Gastrocnemius medialis (tissue), 4 donors: ENCODE data around the gene RASSF8. TPM values are rescaled to one million over a fixed set of nuclear protein-coding genes. Genes with fewer than 3 reads are reported as not detected.

Experiments
- ATAC-seq, 2 donors: fragments of 150-250 bp; one replicate each; pipeline ENCODE4 v1.9.1; 2016
- DNase-seq, 2 donors: peaks; one replicate each; pipeline ENCODE4 v3.0.0-alpha.2; 2019
- H3K27ac ChIP-seq, 4 donors: fragments of 200-600 bp; sonication (generic); 1 replicate in 1 of 4; 2 replicates in 3 of 4; pipeline ENCODE4 v1.5.1; 2016 to 2018; ENCODE audit warnings: mild to moderate bottlenecking in 2 of 4, moderate library complexity in 1 of 4
- H3K27me3 ChIP-seq, 3 donors: fragments of 200-600 bp; sonication (generic) in 2 of 3; 1 replicate in 1 of 3; 2 replicates in 2 of 3; pipeline versions ENCODE4 v1.5.1 to v1.6.0; 2016 to 2019; ENCODE audit warnings: mild to moderate bottlenecking in 1 of 3, moderate library complexity in 1 of 3
- H3K36me3 ChIP-seq, 2 donors: fragments of 200-600 bp; sonication (generic) in 1 of 2; one replicate each; pipeline ENCODE4 v1.5.1; 2017 to 2018
- H3K4me1 ChIP-seq, 2 donors: fragments of 200-600 bp; sonication (generic) in 1 of 2; one replicate each; pipeline ENCODE4 v1.5.1; 2016 to 2017; ENCODE audit warnings: mild to moderate bottlenecking in 2 of 2
- H3K4me3 ChIP-seq, 4 donors: fragments of 200-600 bp; sonication (generic) in 3 of 4; 1 replicate in 1 of 4; 2 replicates in 3 of 4; pipeline ENCODE4 v1.5.1; 2016 to 2019; ENCODE audit warnings: mild to moderate bottlenecking in 2 of 4
- H3K9me3 ChIP-seq, 3 donors: fragments of 200-600 bp; sonication (generic) in 2 of 3; 1 replicate in 1 of 3; 2 replicates in 2 of 3; pipeline ENCODE4 v1.5.1; 2016 to 2019
- CTCF ChIP-seq, 5 experiments: fragments of 450-650 bp in 3 of 5; fragments of 200-600 bp in 2 of 5; sonication (generic) in 2 of 5; IDR thresholded peaks in 4 of 5; conservative IDR thresholded peaks in 1 of 5; 1 replicate in 4 of 5; 2 replicates in 1 of 5; pipeline ENCODE4 v1.5.1; 2016 to 2019; ENCODE audit warnings: antibody characterized with exemption in 5 of 5, mild to moderate bottlenecking in 3 of 5, moderate library complexity in 3 of 5
- POLR2A ChIP-seq, 2 donors: fragments of 450-650 bp; IDR thresholded peaks; one replicate each; pipeline ENCODE4 v1.6.1; 2017; ENCODE audit warnings: antibody characterized with exemption in 2 of 2, mild to moderate bottlenecking in 2 of 2, moderate library complexity in 2 of 2
- in situ Hi-C, 4 donors: fragments of 200-750 bp; cut with MboI; loops; one replicate each; pipeline versions ENCODE4 v1.15.0 to v1.8.0; 2017; ENCODE audit warnings: low sequenced_read_pairs in 4 of 4
- intact Hi-C: fragments of 100-400 bp; cut with DNase I; formaldehyde crosslinking; loops from one replicate; pipeline ENCODE4 v1.15.1; 2023; ENCODE audit warnings: low total_unique reads
- total RNA-seq, 4 donors: library from RNA; depleted of rRNA; stranded (reverse); fragments of >200 nt; gene quantifications; one replicate each; pipeline versions ENCODE4 v1.1.0 to v1.2.3, GENCODE V29; 2016

The RASSF8 gene
- total RNA-seq, 4 donors from 2014 or later, result 23.6 to 36.8 (median 28.0) TPM

- no peak for ATAC-seq
- no peak for DNase-seq
- Histone ChIP-seq H3K4me3 (no peak overlapping the region), H3K27me3 (no peaks in the 10 kb centered on the region), H3K9me3 (no peaks in the 10 kb centered on the region), H3K36me3 (no peaks in the 10 kb centered on the region), H3K4me1 (peaks cover 11 to 16% of the 10 kb centered on the region in 2 donors), H3K27ac (peak overlapping the region in 3 of 4 donors; percentile 14 to 97 (median 77))
- in situ Hi-C loops (no loop called here), intact Hi-C loops (loop anchor here (10.0 kb wide), 1 partner anchor 846 kb away; the partner anchor contains the start of gene KRAS)
- no peak for TF ChIP-seq POLR2A (IDR thresholded peaks at IDR 0.05)
- no peak for TF ChIP-seq CTCF (IDR thresholded peaks at IDR 0.05 in 4 of 5, conservative IDR thresholded peaks at IDR 0.05 in 1 of 5)
Observed at GRCh38 chr12:26100666-26101349, 142.3 kb downstream of the RASSF8 start.

DNA sequence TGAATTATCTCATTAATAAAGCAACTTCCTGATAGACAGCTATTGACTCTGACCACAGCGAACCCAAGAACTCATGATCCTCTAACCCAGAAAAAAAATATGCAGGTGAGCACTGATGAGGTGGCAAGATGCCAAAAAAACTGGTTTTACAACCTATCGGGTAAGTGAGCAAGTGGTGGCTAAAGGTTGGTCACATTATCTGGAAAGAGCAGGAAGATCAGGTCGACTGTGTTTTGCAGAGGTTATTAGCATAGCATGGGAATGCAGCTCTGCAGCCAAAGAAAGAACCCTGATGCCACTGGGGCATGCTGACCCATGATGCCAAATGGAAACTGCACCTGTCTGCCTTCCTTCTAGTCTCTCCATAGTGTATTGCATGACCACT, 142.9 kb downstream of the RASSF8 start:
- intact Hi-C loops (loop anchor here (10.0 kb wide), 1 partner anchor 847 kb away; the partner anchor contains the start of gene KRAS), in situ Hi-C loops (no loop called here)
- no peaks in the 10 kb centered on the region for H3K27me3 ChIP-seq
- peaks cover 16 to 22% of the 10 kb centered on the region in 2 donors for H3K4me1 ChIP-seq
- DNase-seq, result no peak
- peak overlapping the region in 3 of 4 donors; percentile 77 to 97 (median 95) for H3K27ac ChIP-seq
- no peak for ATAC-seq
- no peaks in the 10 kb centered on the region for H3K36me3 ChIP-seq
- H3K4me3 ChIP-seq, result no peak overlapping the region
- no peaks in the 10 kb centered on the region for H3K9me3 ChIP-seq
- TF ChIP-seq POLR2A (IDR thresholded peaks at IDR 0.05) (no peak), CTCF (IDR thresholded peaks at IDR 0.05 in 4 of 5, conservative IDR thresholded peaks at IDR 0.05 in 1 of 5) (no peak)

DNA sequence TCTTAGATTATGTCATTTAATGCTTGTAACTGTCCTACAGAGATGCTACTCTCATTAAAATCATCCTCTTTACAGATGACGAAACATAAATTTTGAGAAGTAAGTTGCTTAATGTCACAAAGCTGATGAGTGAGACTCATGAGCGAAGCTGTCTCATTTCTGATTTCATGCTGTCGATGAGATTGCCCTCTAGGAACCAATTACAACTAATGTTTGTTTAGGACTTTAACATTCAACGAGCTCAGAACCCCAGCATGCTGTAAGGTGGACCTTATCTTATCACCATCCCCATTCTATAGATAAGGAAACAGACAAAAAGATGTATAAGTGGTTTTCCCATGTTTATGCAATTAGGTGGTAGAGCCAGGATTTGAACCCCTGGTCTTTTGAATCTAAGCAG, 143.3 kb downstream of the RASSF8 start:
- no peaks in the 10 kb centered on the region for H3K27me3 ChIP-seq
- H3K36me3 ChIP-seq, result no peaks in the 10 kb centered on the region
- no peak overlapping the region for H3K4me3 ChIP-seq
- no peaks in the 10 kb centered on the region for H3K9me3 ChIP-seq
- TF ChIP-seq POLR2A (IDR thresholded peaks at IDR 0.05) (no peak), CTCF (IDR thresholded peaks at IDR 0.05 in 4 of 5, conservative IDR thresholded peaks at IDR 0.05 in 1 of 5) (no peak)
- intact Hi-C loops (loop anchor here (10.0 kb wide), 1 partner anchor 847 kb away; the partner anchor contains the start of gene KRAS), in situ Hi-C loops (no loop called here)
- peaks cover 17 to 26% of the 10 kb centered on the region in 2 donors for H3K4me1 ChIP-seq
- no peak for DNase-seq
- peak overlapping the region in 3 of 4 donors; percentile 77 to 97 (median 95) for H3K27ac ChIP-seq
- no peak for ATAC-seq

DNA sequence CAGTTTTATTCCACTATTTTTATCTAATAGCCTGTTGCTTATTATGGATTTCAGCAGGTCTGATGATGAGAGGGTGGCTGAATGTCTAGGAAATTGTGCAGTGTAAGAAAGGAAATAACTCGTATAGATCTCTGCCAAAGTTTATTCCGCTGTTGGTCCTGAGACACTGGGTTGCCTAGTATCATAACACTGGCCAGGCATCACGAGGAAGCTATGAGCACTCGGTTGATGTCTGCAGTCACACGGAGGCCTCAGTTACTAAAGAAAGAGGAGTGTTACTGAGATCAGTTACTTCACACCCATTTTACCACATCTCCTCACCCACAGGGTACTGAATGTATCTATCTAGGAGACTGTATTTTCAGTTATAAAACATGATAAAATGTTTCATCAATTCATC, 144.5 kb downstream of the RASSF8 start:
- peak; percentile 21 to 39 for TF ChIP-seq POLR2A (IDR thresholded peaks at IDR 0.05)
- TF ChIP-seq CTCF (IDR thresholded peaks at IDR 0.05 in 4 of 5, conservative IDR thresholded peaks at IDR 0.05 in 1 of 5), result no peak
- ATAC-seq (peak; percentile 80 to 94), DNase-seq (peak; percentile 64 to 79)
- in situ Hi-C loops, result no loop called here
- H3K4me3 ChIP-seq, result no peak overlapping the region
- no peaks in the 10 kb centered on the region for H3K9me3 ChIP-seq
- H3K4me1 ChIP-seq, result peaks cover 26% of the 10 kb centered on the region in 2 donors
- no peaks in the 10 kb centered on the region for H3K36me3 ChIP-seq
- intact Hi-C loops, result loop anchor here (10.0 kb wide), 1 partner anchor 848 kb away; the partner anchor contains the start of gene KRAS
- peak overlapping the region; percentile 42 to 97 (median 86) for H3K27ac ChIP-seq
- no peaks in the 10 kb centered on the region for H3K27me3 ChIP-seq
